HEK293 (cell line): ENCODE measurements around the gene CALR3.

Source experiments
- CTCF ChIA-PET: fragments of 350-600 bp; formaldehyde crosslinking; extraction: SDS; loops from one replicate; lab custom pipeline; 2021; ENCODE audit warnings: antibody characterized with exemption; lab: Yijun Ruan, JAX
- POLR2A ChIA-PET: fragments of 300-600 bp; formaldehyde crosslinking; extraction: SDS; loops from one replicate; lab custom pipeline; 2020; ENCODE audit warnings: antibody characterized with exemption, inconsistent platforms; lab: Yijun Ruan, JAX
- H3K27ac ChIP-seq: fragments of 200-500 bp; sonication (Bioruptor generic); 2 replicates; pipeline ENCODE4 v1.5.1; 2014; ENCODE audit warnings: low read depth, low read length, control low read depth, inconsistent platforms; ENCODE audit errors: extremely low read depth
- H3K36me3 ChIP-seq, 2 experiments: fragments of 200-500 bp in 1 of 2; sonication (Bioruptor generic) in 1 of 2; 1 replicate in 1 of 2; 2 replicates in 1 of 2; pipeline ENCODE4 v1.5.1; 2014 to 2017; ENCODE audit warnings: inconsistent platforms in 2 of 2, low read length in 2 of 2; ENCODE audit not compliant: control insufficient read depth in 2 of 2, insufficient read depth in 1 of 2
- H3K4me1 ChIP-seq: fragments of 200-500 bp; sonication (Bioruptor generic); 2 replicates; pipeline ENCODE4 v1.5.1; 2014; ENCODE audit warnings: mild to moderate bottlenecking, low read length, inconsistent platforms; ENCODE audit not compliant: control insufficient read depth, insufficient read depth
- H3K4me3 ChIP-seq: 2 replicates; pipeline ENCODE4 v1.5.1; 2011; ENCODE audit warnings: low read depth, mild to moderate bottlenecking, control low read depth, low read length, moderate library complexity
- H3K9me3 ChIP-seq: fragments of 200-500 bp; sonication (Bioruptor generic); 2 replicates; pipeline ENCODE4 v1.5.1; 2014; ENCODE audit warnings: low read depth, low read length, inconsistent platforms; ENCODE audit not compliant: control insufficient read depth, insufficient read depth
- BCL11A ChIP-seq: fragments of 450-650 bp; formaldehyde crosslinking; IDR thresholded peaks from 2 replicates; pipeline ENCODE4 v1.5.1; 2016; ENCODE audit warnings: low read depth, missing biosample characterization, missing genetic modification characterization
- KLF1 ChIP-seq: fragments of 450-650 bp; formaldehyde crosslinking; IDR thresholded peaks from 2 replicates; pipeline ENCODE4 v1.5.1; 2016; ENCODE audit warnings: missing biosample characterization, missing genetic modification characterization
- MZF1 ChIP-seq: fragments of 450-650 bp; formaldehyde crosslinking; IDR thresholded peaks from 2 replicates; pipeline ENCODE4 v1.5.1; 2017; ENCODE audit warnings: missing biosample characterization, missing genetic modification characterization, borderline replicate concordance
- OSR2 ChIP-seq: fragments of 450-650 bp; formaldehyde crosslinking; IDR thresholded peaks from 2 replicates; pipeline ENCODE4 v1.5.1; 2016; ENCODE audit warnings: missing biosample characterization, missing genetic modification characterization
- OVOL3 ChIP-seq: fragments of 450-650 bp; formaldehyde crosslinking; IDR thresholded peaks from 2 replicates; pipeline ENCODE4 v1.5.1; 2016; ENCODE audit warnings: missing biosample characterization, missing genetic modification characterization
- PATZ1 ChIP-seq: fragments of 450-650 bp; formaldehyde crosslinking; IDR thresholded peaks from 2 replicates; pipeline ENCODE4 v1.5.1; 2016; ENCODE audit warnings: missing biosample characterization, missing genetic modification characterization
- SALL2 ChIP-seq: fragments of 450-650 bp; formaldehyde crosslinking; IDR thresholded peaks from 2 replicates; pipeline ENCODE4 v1.5.0; 2017; ENCODE audit warnings: missing biosample characterization, mild to moderate bottlenecking, missing genetic modification characterization, borderline replicate concordance
- TSHZ1 ChIP-seq: fragments of 450-650 bp; formaldehyde crosslinking; IDR thresholded peaks from 2 replicates; pipeline ENCODE4 v1.5.1; 2016; ENCODE audit warnings: missing biosample characterization, missing genetic modification characterization, borderline replicate concordance
- WT1 ChIP-seq: fragments of 450-650 bp; formaldehyde crosslinking; IDR thresholded peaks from 2 replicates; pipeline ENCODE4 v1.5.1; 2016; ENCODE audit warnings: missing biosample characterization, missing genetic modification characterization
- ZBTB44 ChIP-seq: fragments of 450-650 bp; IDR thresholded peaks from 2 replicates; pipeline ENCODE4 v1.5.1; 2018; ENCODE audit warnings: missing biosample characterization, mild to moderate bottlenecking, missing genetic modification characterization
- ZBTB48 ChIP-seq: fragments of 450-650 bp; formaldehyde crosslinking; IDR thresholded peaks from 2 replicates; pipeline ENCODE4 v1.5.1; 2016; ENCODE audit warnings: missing biosample characterization, missing genetic modification characterization
- ZBTB7A ChIP-seq: fragments of 450-650 bp; formaldehyde crosslinking; IDR thresholded peaks from 2 replicates; pipeline ENCODE4 v1.5.1; 2016; ENCODE audit warnings: low read depth, missing biosample characterization, missing genetic modification characterization
- ZEB2 ChIP-seq: fragments of 450-650 bp; formaldehyde crosslinking; IDR thresholded peaks from 2 replicates; pipeline ENCODE4 v1.5.1; 2016; ENCODE audit warnings: missing biosample characterization, missing genetic modification characterization
- ZNF280D ChIP-seq: fragments of 450-650 bp; formaldehyde crosslinking; IDR thresholded peaks from 2 replicates; pipeline ENCODE4 v1.5.1; 2016; ENCODE audit warnings: missing biosample characterization, missing genetic modification characterization
- ZNF366 ChIP-seq: fragments of 450-650 bp; formaldehyde crosslinking; conservative IDR thresholded peaks from 2 replicates; pipeline ENCODE4 v1.5.1; 2016; ENCODE audit warnings: missing biosample characterization, missing genetic modification characterization
- ZNF394 ChIP-seq: fragments of 450-650 bp; formaldehyde crosslinking; IDR thresholded peaks from 2 replicates; pipeline ENCODE4 v1.5.1; 2016; ENCODE audit warnings: missing biosample characterization, missing genetic modification characterization, mild to moderate bottlenecking, moderate library complexity, borderline replicate concordance
- ZNF473 ChIP-seq: fragments of 450-650 bp; formaldehyde crosslinking; IDR thresholded peaks from 2 replicates; pipeline ENCODE4 v1.5.1; 2017; ENCODE audit warnings: missing biosample characterization, missing genetic modification characterization

CALR3 gene

GRCh38 chr19:16445238-16446107 is 50.5 kb downstream of the CALR3 start (continued):
- TF ChIP-seq ZNF280D (tag by site-specific recombination): no peak
- TF ChIP-seq ZNF473 (tag by site-specific recombination): no peak
- TF ChIP-seq, all 188 proteins: peak for 2

- TF ChIP-seq SALL2 (tag by site-specific recombination) (no peak), OSR2 (tag by site-specific recombination) (no peak), ZNF366 (0 out of 2 replicates have a peak, but pooled peaks have one; percentile 16)
- H3K4me1 ChIP-seq: peaks cover 17% of the 10 kb centered on the region
- H3K27ac ChIP-seq: no peak overlapping the region
- POLR2A ChIA-PET: interaction anchor here (1.4 kb wide), 1 partner anchor 52 kb away, joined by 4 read pairs; the partner anchor contains the start of genes C19orf44 and CALR3
- no peaks in the 10 kb centered on the region for H3K9me3 ChIP-seq
- H3K36me3 ChIP-seq: peaks cover 8 to 16% of the 10 kb centered on the region in 2 experiments; a peak in 2 of 3 replicates
- H3K4me3 ChIP-seq: no peak overlapping the region
- CTCF ChIA-PET: interaction anchor here (0.6 kb wide), 1 partner anchor 9 kb away, joined by 3 read pairs; no protein-coding TSS in a partner anchor
These were observed 51.7 kb downstream of the CALR3 start for GRCh38 chr19:16444269-16444600.

GRCh38 chr19:16442386-16443276 is 53.3 kb downstream of the CALR3 start:
- H3K36me3 ChIP-seq: peaks cover 8 to 20% of the 10 kb centered on the region in 2 experiments
- CTCF ChIA-PET: interaction anchor here (0.6 to 2.9 kb wide), 24 partner anchors 8 to 662 kb away, joined by 3 to 20 read pairs (median 4); partner anchors contain the start of genes C19orf44 and CALR3
- H3K9me3 ChIP-seq: no peaks in the 10 kb centered on the region
- no peak overlapping the region for H3K4me3 ChIP-seq
- POLR2A ChIA-PET: interaction anchor here (0.6 to 1.7 kb wide), 6 partner anchors 26 to 305 kb away, joined by 3 to 7 read pairs (median 4); partner anchors contain the start of genes C19orf44, CALR3 and SLC35E1
- H3K27ac ChIP-seq: peak overlapping the region; percentile 65
- peaks cover 17% of the 10 kb centered on the region for H3K4me1 ChIP-seq
- 0 out of 2 replicates have a peak, but pooled peaks have one; percentile 27 for TF ChIP-seq OVOL3 (tag by site-specific recombination)
- peak; percentile 30 for TF ChIP-seq KLF1 (tag by site-specific recombination)
- TF ChIP-seq TSHZ1: peak; percentile 79
- TF ChIP-seq ZBTB7A: no peak
- TF ChIP-seq MZF1 (tag by site-specific recombination): 0 out of 2 replicates have a peak, but pooled peaks have one; percentile 23
- TF ChIP-seq ZNF394: no peak
- peak; percentile 86 for TF ChIP-seq PATZ1 (tag by site-specific recombination)
- TF ChIP-seq ZBTB44 (tag by site-specific recombination): 0 out of 2 replicates have a peak, but pooled peaks have one; percentile 44
- TF ChIP-seq ZEB2: peak; percentile 43; the same call in 1 of the 2 replicates
- TF ChIP-seq ZBTB48 (tag by site-specific recombination): peak; percentile 37; the same call in 1 of the 2 replicates
- TF ChIP-seq WT1 (tag by site-specific recombination): peak; percentile 90
- TF ChIP-seq BCL11A: peak; percentile 48; the same call in 1 of the 2 replicates
